Fibroblast of lung (primary cell): Measurements from ENCODE around the gene PRR7. TPM values are rescaled to one million over a fixed set of nuclear protein-coding genes. Genes with fewer than 3 reads are reported as not detected.

Experiments
- DNase-seq, 2 donors: peaks; one replicate each; pipeline versions ENCODE4 v3.0.0 to v3.0.0-alpha.2; 2010; ENCODE audit warnings: low read depth in 2 of 2
- H2AFZ ChIP-seq: 2 replicates; pipeline ENCODE4 v1.5.1; 2012; ENCODE audit warnings: low read length, control low read depth, inconsistent platforms
- H3K27ac ChIP-seq: 2 replicates; pipeline ENCODE4 v1.5.1; 2011; ENCODE audit warnings: low read length, control low read depth; ENCODE audit not compliant: insufficient read depth
- H3K27me3 ChIP-seq: 2 replicates; pipeline ENCODE4 v1.5.1; 2011; ENCODE audit warnings: mild to moderate bottlenecking, low read length; ENCODE audit not compliant: control insufficient read depth, insufficient read depth
- H3K36me3 ChIP-seq: 2 replicates; pipeline ENCODE4 v1.5.1; 2011; ENCODE audit warnings: low read length; ENCODE audit not compliant: control insufficient read depth, insufficient read depth
- H3K4me1 ChIP-seq: 2 replicates; pipeline ENCODE4 v1.5.1; 2011; ENCODE audit warnings: low read length; ENCODE audit not compliant: control insufficient read depth, insufficient read depth; ENCODE audit errors: extremely low read depth
- H3K4me2 ChIP-seq: 2 replicates; pipeline ENCODE4 v1.5.1; 2011; ENCODE audit warnings: low read length, control low read depth; ENCODE audit not compliant: insufficient read depth; ENCODE audit errors: extremely low read depth
- H3K4me3 ChIP-seq, 4 experiments: fragments of 200-600 bp in 1 of 4; sonication (generic) in 1 of 4; replicated peaks in 1 of 4; 2 replicates each; pipeline ENCODE4 v1.5.1; 2011 to 2016; ENCODE audit warnings: low read length in 4 of 4, low read depth in 3 of 4, mild to moderate bottlenecking in 3 of 4, control low read depth in 2 of 4, inconsistent platforms in 1 of 4, mixed read lengths in 1 of 4; ENCODE audit not compliant: insufficient read depth in 1 of 4; ENCODE audit errors: control extremely low read depth in 1 of 4
- H3K79me2 ChIP-seq: 2 replicates; pipeline ENCODE4 v1.5.1; 2012; ENCODE audit warnings: mild to moderate bottlenecking, low read length, inconsistent platforms; ENCODE audit not compliant: control insufficient read depth, insufficient read depth
- H3K9ac ChIP-seq: 2 replicates; pipeline ENCODE4 v1.5.1; 2011; ENCODE audit warnings: mild to moderate bottlenecking, low read length, control low read depth; ENCODE audit not compliant: insufficient read depth
- H3K9me3 ChIP-seq: 2 replicates; pipeline ENCODE4 v1.5.1; 2012; ENCODE audit warnings: low read depth, low read length; ENCODE audit not compliant: control insufficient read depth, insufficient read depth
- H4K20me1 ChIP-seq: 2 replicates; pipeline ENCODE4 v1.5.1; 2011; ENCODE audit warnings: low read length; ENCODE audit not compliant: control insufficient read depth, insufficient read depth; ENCODE audit errors: extremely low read depth
- EZH2 ChIP-seq: IDR thresholded peaks from 2 replicates; pipeline ENCODE4 v1.5.1; 2012; ENCODE audit warnings: low read length, control low read depth, mild to moderate bottlenecking; ENCODE audit errors: missing control alignments
- polyA plus RNA-seq, 2 donors: library from polyadenylated mRNA; depleted of rRNA in 1 of 2; stranded (reverse) in 1 of 2; unstranded in 1 of 2; fragments of >200 nt; gene quantifications; 2 replicates each; pipeline ENCODE4 v1.2.1, GENCODE V29; 2011 to 2012; ENCODE audit warnings: missing spikeins in 1 of 2
- total RNA-seq: library from RNA; depleted of rRNA; stranded (reverse); fragments of >200 nt; gene quantifications from 2 replicates; pipeline ENCODE4 v1.2.1, GENCODE V29; 2014
- TF ChIP-seq, protein P1 (sequence below), 2 donors: IDR thresholded peaks in 1 of 2; conservative IDR thresholded peaks in 1 of 2; 1 replicate in 1 of 2; 2 replicates in 1 of 2; pipeline ENCODE4 v1.5.1; 2011 to 2012; ENCODE audit warnings: low read length in 2 of 2, control low read depth in 1 of 2, inconsistent platforms in 1 of 2, low read depth in 1 of 2, mild to moderate bottlenecking in 1 of 2

Gene PRR7
- total and polyA plus RNA-seq, 2 donors (not counting 1 experiment from before 2014, with no cell fraction given): 1.6 to 2.3 TPM

DNA sequence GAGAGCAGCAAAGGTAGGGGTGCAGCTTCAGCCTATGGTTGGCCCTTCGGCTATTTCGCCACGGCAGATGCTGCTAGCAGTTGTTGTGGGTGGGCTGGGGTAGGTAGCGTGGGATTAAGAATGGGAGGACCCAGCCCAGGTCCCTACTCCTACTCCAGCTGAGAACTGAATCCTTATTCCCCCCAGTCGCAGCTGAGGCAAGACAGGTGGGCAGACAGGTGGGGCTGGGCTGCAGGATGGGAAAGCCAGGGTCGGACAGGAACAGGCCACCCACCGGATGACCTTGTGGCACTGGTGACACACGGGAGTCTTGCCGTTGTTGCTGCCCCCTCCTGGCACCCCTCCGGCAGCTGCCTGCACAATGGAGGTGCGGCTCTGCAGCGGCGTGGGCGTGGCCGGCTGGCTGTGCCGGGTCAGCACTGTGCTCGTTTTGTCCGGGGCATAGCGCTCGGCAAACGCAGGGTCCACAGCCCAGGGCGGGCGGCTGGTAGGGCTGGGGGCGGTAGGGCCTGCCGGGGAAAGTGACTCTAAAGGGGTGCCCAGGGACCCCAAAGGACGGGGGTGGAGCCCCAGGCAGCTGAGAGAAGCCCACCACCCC, 42.6 kb downstream of the PRR7 start:
- DNase-seq: no peak
- Histone ChIP-seq H3K9ac (no peak overlapping the region), H3K4me2 (no peak overlapping the region), H3K27ac (no peak overlapping the region), H2AFZ (no peak overlapping the region), H3K9me3 (no peaks in the 10 kb centered on the region), H3K4me1 (peaks cover 17% of the 10 kb centered on the region), H3K36me3 (peaks cover 74% of the 10 kb centered on the region), H3K79me2 (peaks cover 41% of the 10 kb centered on the region), H4K20me1 (no peaks in the 10 kb centered on the region), H3K4me3 (no peak overlapping the region), H3K27me3 (no peaks in the 10 kb centered on the region)
- TF ChIP-seq, protein P1, sequence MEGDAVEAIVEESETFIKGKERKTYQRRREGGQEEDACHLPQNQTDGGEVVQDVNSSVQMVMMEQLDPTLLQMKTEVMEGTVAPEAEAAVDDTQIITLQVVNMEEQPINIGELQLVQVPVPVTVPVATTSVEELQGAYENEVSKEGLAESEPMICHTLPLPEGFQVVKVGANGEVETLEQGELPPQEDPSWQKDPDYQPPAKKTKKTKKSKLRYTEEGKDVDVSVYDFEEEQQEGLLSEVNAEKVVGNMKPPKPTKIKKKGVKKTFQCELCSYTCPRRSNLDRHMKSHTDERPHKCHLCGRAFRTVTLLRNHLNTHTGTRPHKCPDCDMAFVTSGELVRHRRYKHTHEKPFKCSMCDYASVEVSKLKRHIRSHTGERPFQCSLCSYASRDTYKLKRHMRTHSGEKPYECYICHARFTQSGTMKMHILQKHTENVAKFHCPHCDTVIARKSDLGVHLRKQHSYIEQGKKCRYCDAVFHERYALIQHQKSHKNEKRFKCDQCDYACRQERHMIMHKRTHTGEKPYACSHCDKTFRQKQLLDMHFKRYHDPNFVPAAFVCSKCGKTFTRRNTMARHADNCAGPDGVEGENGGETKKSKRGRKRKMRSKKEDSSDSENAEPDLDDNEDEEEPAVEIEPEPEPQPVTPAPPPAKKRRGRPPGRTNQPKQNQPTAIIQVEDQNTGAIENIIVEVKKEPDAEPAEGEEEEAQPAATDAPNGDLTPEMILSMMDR (conservative IDR thresholded peaks at IDR 0.05 in 1 of 2, IDR thresholded peaks at IDR 0.05 in 1 of 2; ENCODE audit: low read depth in 1 of 2, low read length in 2 of 2): no peak
- no peak for TF ChIP-seq EZH2

DNA sequence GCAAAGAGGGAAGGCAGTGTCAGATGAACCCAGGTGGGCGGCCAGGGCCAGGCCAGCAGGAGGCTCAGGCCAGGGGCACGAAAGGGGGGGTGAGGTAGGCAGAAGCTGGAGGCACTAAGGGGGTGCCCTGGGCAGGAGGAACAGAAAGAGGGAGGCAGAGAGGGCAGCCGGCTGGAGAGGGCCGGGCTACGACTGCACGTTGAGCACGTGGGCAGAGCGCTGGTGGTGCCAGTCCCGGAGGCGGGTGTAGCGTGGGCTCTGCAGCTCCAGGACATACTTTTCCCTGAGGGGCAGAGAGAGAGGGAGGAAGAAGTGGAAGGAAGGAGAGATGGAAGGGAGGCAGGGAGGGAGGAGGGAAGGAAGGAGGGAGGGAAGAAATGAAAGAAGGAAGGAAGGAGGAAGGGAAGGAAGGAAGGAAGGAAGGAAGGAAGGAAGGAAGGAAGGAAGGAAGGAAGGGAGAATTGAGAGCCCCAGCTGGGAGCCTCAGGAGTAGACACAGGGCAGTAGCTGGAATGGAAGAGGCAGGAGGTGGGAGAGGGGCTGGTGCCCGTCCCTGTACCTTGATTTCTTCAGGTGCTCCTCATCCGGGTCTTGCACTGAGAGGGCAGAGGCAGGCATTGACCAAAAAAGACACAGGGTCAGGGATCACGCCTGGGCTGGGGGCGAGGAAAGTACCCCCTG, 43.8 kb downstream of the PRR7 start:
- H3K36me3 ChIP-seq: peaks cover 67% of the 10 kb centered on the region
- H3K9me3 ChIP-seq: no peaks in the 10 kb centered on the region
- no peak overlapping the region for H3K4me2 ChIP-seq
- no peak for DNase-seq
- H3K9ac ChIP-seq: no peak overlapping the region
- H4K20me1 ChIP-seq: no peaks in the 10 kb centered on the region
- peaks cover 42% of the 10 kb centered on the region for H3K79me2 ChIP-seq
- H3K4me1 ChIP-seq: peaks cover 25% of the 10 kb centered on the region
- no peak overlapping the region for H2AFZ ChIP-seq
- H3K4me3 ChIP-seq: no peak overlapping the region
- no peak overlapping the region for H3K27ac ChIP-seq
- TF ChIP-seq EZH2: no peak
- TF ChIP-seq, protein P1 (conservative IDR thresholded peaks at IDR 0.05 in 1 of 2, IDR thresholded peaks at IDR 0.05 in 1 of 2; ENCODE audit: low read depth in 1 of 2, low read length in 2 of 2): no peak
- H3K27me3 ChIP-seq: no peaks in the 10 kb centered on the region

DNA sequence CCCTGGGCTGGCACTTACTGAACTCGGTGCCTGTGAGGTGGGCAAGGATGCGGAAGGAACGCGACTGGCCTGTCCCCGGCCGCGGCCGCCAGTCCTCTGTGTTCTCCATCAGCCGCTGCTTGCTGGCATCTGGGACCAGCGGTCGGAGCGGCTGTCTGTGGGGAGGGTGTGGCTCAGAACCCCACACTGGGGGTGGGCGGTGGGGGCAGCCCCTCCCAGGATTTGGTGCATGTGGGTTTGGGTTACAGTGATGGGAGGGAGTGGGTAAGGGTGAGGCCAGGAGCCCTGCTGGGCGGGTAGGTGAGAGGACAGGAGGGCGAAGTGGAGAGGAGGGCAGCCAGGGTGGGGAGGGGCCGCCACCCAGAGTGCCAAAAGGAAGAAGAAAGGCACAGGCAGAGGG, 44.4 kb downstream of the PRR7 start:
- H3K9ac ChIP-seq: no peak overlapping the region
- peak overlapping the region; percentile 20 for H3K27ac ChIP-seq
- no peaks in the 10 kb centered on the region for H4K20me1 ChIP-seq
- no peaks in the 10 kb centered on the region for H3K27me3 ChIP-seq
- H3K4me3 ChIP-seq: no peak overlapping the region
- peaks cover 47% of the 10 kb centered on the region for H3K79me2 ChIP-seq
- H2AFZ ChIP-seq: no peak overlapping the region
- TF ChIP-seq EZH2: no peak
- TF ChIP-seq, protein P1 (conservative IDR thresholded peaks at IDR 0.05 in 1 of 2, IDR thresholded peaks at IDR 0.05 in 1 of 2; ENCODE audit: low read depth in 1 of 2, low read length in 2 of 2): no peak
- no peaks in the 10 kb centered on the region for H3K9me3 ChIP-seq
- peaks cover 31% of the 10 kb centered on the region for H3K4me1 ChIP-seq
- no peak overlapping the region for H3K4me2 ChIP-seq
- DNase-seq: no peak
- H3K36me3 ChIP-seq: peaks cover 72% of the 10 kb centered on the region
